Pancreas (tissue), 10 donors: Measurements from ENCODE around the gene MAPT. TPM values are rescaled to one million over a fixed set of nuclear protein-coding genes. Genes with fewer than 3 reads are reported as not detected.
A peak's percentile ranks its signal among the peaks of the same experiment; 100 is the strongest.

Experiments
- ATAC-seq, 4 donors: fragments of 200-7000 bp; cut with Tn5 transposase; one replicate each; pipeline versions ENCODE4 v1.8.0 to v1.9.1; 2020; ENCODE audit warnings: mild to moderate bottlenecking in 4 of 4, moderate library complexity in 4 of 4
- DNase-seq, 6 donors: peaks; one replicate each; pipeline ENCODE4 v3.0.0-alpha.2; 2020
- FAIRE-seq: peaks from 2 replicates; lab custom pipeline; 2012; peaks lifted over from hg19 to GRCh38; lab: Jason Lieb, UNC
- H3K27ac ChIP-seq, 4 donors: fragments of 200-600 bp; sonication (generic); 1 replicate in 3 of 4; 2 replicates in 1 of 4; pipeline versions ENCODE4 v1.5.0 to v1.8.0; 2020
- H3K27me3 ChIP-seq, 4 donors: fragments of 200-600 bp; one replicate each; pipeline ENCODE4 v1.8.0; 2021
- H3K36me3 ChIP-seq, 3 donors: fragments of 200-600 bp; sonication (generic) in 1 of 3; one replicate each; pipeline versions ENCODE4 v1.5.0 to v1.8.0; 2020 to 2021
- H3K4me1 ChIP-seq, 3 donors: fragments of 200-600 bp; one replicate each; pipeline ENCODE4 v1.8.0; 2021
- H3K4me3 ChIP-seq, 4 donors: fragments of 200-600 bp; sonication (generic) in 2 of 4; one replicate each; pipeline versions ENCODE4 v1.5.0 to v1.8.0; 2020 to 2021
- H3K9me3 ChIP-seq, 4 donors: fragments of 200-600 bp; one replicate each; pipeline ENCODE4 v1.8.0; 2021
- CTCF ChIP-seq, 4 donors: fragments of 200-600 bp; sonication (generic) in 3 of 4; IDR thresholded peaks; one replicate each; pipeline versions ENCODE4 v1.5.0 to v1.8.0; 2021; ENCODE audit warnings: antibody characterized with exemption in 4 of 4
- WGBS, 2 donors: extraction: QIAGEN DNeasy Blood & Tissue Kit; methylation state at CpG; one replicate each; pipeline ENCODE4 v1.1.7; 2013; 5-methylcytosine and 5-hydroxymethylcytosine counted together
- intact Hi-C, 3 donors: fragments of 100-400 bp; cut with DNase I; formaldehyde crosslinking; loops; one replicate each; pipeline versions ENCODE4 v1.11.1 to v1.14.2; 2022
- polyA plus RNA-seq, 2 donors: library from polyadenylated mRNA; stranded (reverse); fragments of 200-250 nt; gene quantifications; one replicate each; pipeline ENCODE4 v1.2.3, GENCODE V29; 2013
- total RNA-seq, 6 donors: library from RNA; stranded (reverse); fragmentation: NEBNext Ultra II Directional in 4 of 6; extraction: Animal tissue kit (Norgen Biotek cat#: 25700) in 4 of 6; gene quantifications; one replicate each; pipeline versions ENCODE4 v1.2.1 to v1.2.4, GENCODE V29; 2021 to 2023
- donor health status: healthy with polysubstance abuse.
- donor health status: DM: no; HTN: no; CAD: no; lungs with moderate emphysema.
- donor health status: DM: no; HTN: no; CAD: no.
- donor health status: control.
- donor health status: control.
- donor health status: Bipolar disorder and iron deficiency.
- donor health status: DM: yes; HTN: yes; CAD: no.
- donor health status: DM: no; HTN: no; CAD: no.
- donor health status: DM: no; HTN: no; CAD: no.
- donor health status: DM: yes; HTN: yes; CAD: no.

Gene MAPT
- total and polyA plus RNA-seq, 8 donors: 1.1 to 3.2 (median 1.7) TPM

GRCh38 chr17:45941395-45941794 is 47.0 kb downstream of the MAPT start:
- no peaks in the 10 kb centered on the region for H3K27me3 ChIP-seq
- 26 to 27% methylated on average over 2 of the region's 2 CpGs for WGBS, 2 donors
- H3K27ac ChIP-seq: no peak overlapping the region
- TF ChIP-seq CTCF (IDR thresholded peaks at IDR 0.05): no peak
- H3K36me3 ChIP-seq: no peaks in the 10 kb centered on the region
- ATAC-seq (no peak), DNase-seq (no peak), FAIRE-seq (no peak)
- H3K4me3 ChIP-seq: no peak overlapping the region
- H3K9me3 ChIP-seq: no peaks in the 10 kb centered on the region
- intact Hi-C loops: no loop called here
- no peaks in the 10 kb centered on the region for H3K4me1 ChIP-seq

GRCh38 chr17:45942284-45942683 is 47.9 kb downstream of the MAPT start:
- H3K27ac ChIP-seq: no peak overlapping the region
- 45% methylated on average over 11 of the region's 11 CpGs for WGBS, 2 donors
- no peaks in the 10 kb centered on the region for H3K27me3 ChIP-seq
- peak in 3 of 6 donors; percentile 11 to 22 (median 18) for DNase-seq
- no peak for FAIRE-seq
- no peak for TF ChIP-seq CTCF (IDR thresholded peaks at IDR 0.05)
- no peak overlapping the region for H3K4me3 ChIP-seq
- no peaks in the 10 kb centered on the region for H3K4me1 ChIP-seq
- ATAC-seq: peak; percentile 28 to 67 (median 41)
- no peaks in the 10 kb centered on the region for H3K36me3 ChIP-seq
- intact Hi-C loops: no loop called here
- H3K9me3 ChIP-seq: no peaks in the 10 kb centered on the region

GRCh38 chr17:45946841-45947256 is 52.5 kb downstream of the MAPT start:
- WGBS, 2 donors: 43 to 48% methylated on average over 4 of the region's 4 CpGs

GRCh38 chr17:45948498-45948880 is 54.1 kb downstream of the MAPT start:
- Histone ChIP-seq H3K36me3 (no peaks in the 10 kb centered on the region), H3K4me3 (no peak overlapping the region), H3K4me1 (no peaks in the 10 kb centered on the region), H3K9me3 (no peaks in the 10 kb centered on the region), H3K27ac (no peak overlapping the region), H3K27me3 (no peaks in the 10 kb centered on the region)
- ATAC-seq (no peak), FAIRE-seq (no peak), DNase-seq (no peak)
- WGBS, 2 donors: 48 to 56% methylated on average over 2 of the region's 2 CpGs
- intact Hi-C loops: no loop called here
- no peak for TF ChIP-seq CTCF (IDR thresholded peaks at IDR 0.05)

More at GRCh38 chr17:45946841-45947256, 52.5 kb downstream of the MAPT start:
- Histone ChIP-seq H3K36me3 (no peaks in the 10 kb centered on the region), H3K27me3 (no peaks in the 10 kb centered on the region), H3K9me3 (no peaks in the 10 kb centered on the region), H3K4me3 (no peak overlapping the region), H3K27ac (no peak overlapping the region), H3K4me1 (no peaks in the 10 kb centered on the region)
- intact Hi-C loops: no loop called here
- no peak for FAIRE-seq
- ATAC-seq: no peak
- DNase-seq: no peak
- TF ChIP-seq CTCF (IDR thresholded peaks at IDR 0.05): no peak

GRCh38 chr17:45948881-45949624 is 54.7 kb downstream of the MAPT start:
- H3K27me3 ChIP-seq: no peaks in the 10 kb centered on the region
- peak overlapping the region in 2 of 4 donors; percentile 21 to 22 for H3K4me3 ChIP-seq
- 3 to 4% methylated on average over 34 of the region's 34 CpGs for WGBS, 2 donors
- H3K4me1 ChIP-seq: no peaks in the 10 kb centered on the region
- TF ChIP-seq CTCF (IDR thresholded peaks at IDR 0.05): peak; percentile 65 to 85 (median 76)
- no peaks in the 10 kb centered on the region for H3K36me3 ChIP-seq
- H3K27ac ChIP-seq: no peak overlapping the region
- intact Hi-C loops: no loop called here
- peak; percentile 98 to 99 (median 99) for ATAC-seq
- FAIRE-seq: no peak
- peak; percentile 58 to 93 (median 74) for DNase-seq
- no peaks in the 10 kb centered on the region for H3K9me3 ChIP-seq
